Naive B cell (primary cell): ENCODE results near the gene KCNMB4. TPM values are rescaled to one million over a fixed set of nuclear protein-coding genes. Genes with fewer than 3 reads are reported as not detected.
A peak's percentile ranks its signal among the peaks of the same experiment; 100 is the strongest.

Source experiments
- ATAC-seq, 2 donors: fragments of 150-1000 bp; cut with Tn5 transposase; 2 replicates each; pipeline ENCODE4 v1.10.0; 2021; ENCODE audit warnings: low read depth in 2 of 2, mild to moderate bottlenecking in 2 of 2, moderate library complexity in 2 of 2
- DNase-seq: peaks from one replicate; pipeline ENCODE4 v3.0.0; 2022
- H3K27ac Mint-ChIP-seq, 6 donors: one replicate each; pipeline ENCODE4 v1.8.0; 2020 to 2022; ENCODE audit warnings: mild to moderate bottlenecking in 6 of 6, mixed read lengths in 6 of 6, moderate library complexity in 5 of 6, inconsistent platforms in 2 of 6
- H3K27me3 Mint-ChIP-seq, 3 donors: one replicate each; pipeline ENCODE4 v1.8.0; 2021 to 2022; ENCODE audit warnings: mixed read lengths in 3 of 3, mild to moderate bottlenecking in 1 of 3
- H3K36me3 Mint-ChIP-seq, 2 donors: one replicate each; pipeline ENCODE4 v1.8.0; 2020 to 2022; ENCODE audit warnings: mixed read lengths in 2 of 2, inconsistent platforms in 1 of 2, mild to moderate bottlenecking in 1 of 2
- H3K4me1 Mint-ChIP-seq, 3 donors: one replicate each; pipeline ENCODE4 v1.8.0; 2020 to 2022; ENCODE audit warnings: mixed read lengths in 3 of 3, inconsistent platforms in 1 of 3, mild to moderate bottlenecking in 1 of 3, moderate library complexity in 1 of 3
- H3K4me3 Mint-ChIP-seq, 8 donors: one replicate each; pipeline ENCODE4 v1.8.0; 2020 to 2022; ENCODE audit warnings: mild to moderate bottlenecking in 8 of 8, mixed read lengths in 8 of 8, moderate library complexity in 8 of 8, inconsistent platforms in 2 of 8
- H3K9me3 Mint-ChIP-seq, 7 donors: one replicate each; pipeline ENCODE4 v1.8.0; 2020 to 2022; ENCODE audit warnings: mixed read lengths in 7 of 7, mild to moderate bottlenecking in 5 of 7, inconsistent platforms in 2 of 7, moderate library complexity in 1 of 7
- polyA plus RNA-seq, 6 donors: library from polyadenylated mRNA; unstranded; fragments of 300-500 nt; fragmentation: Illumina TruSeq; gene quantifications; one replicate each; pipeline ENCODE4 v1.2.3, GENCODE V29; 2021; ENCODE audit warnings: low read depth in 6 of 6

The KCNMB4 gene
- polyA plus RNA-seq, 6 donors from 2014 or later = 0.44 to 1.7 (median 0.75) TPM

GRCh38 chr12:70355972-70356371 lies 10.1 kb upstream of the KCNMB4 start:
- Mint-ChIP-seq H3K27ac (no peak overlapping the region), H3K27me3 (no peaks in the 10 kb centered on the region), H3K4me3 (no peak overlapping the region), H3K36me3 (no peaks in the 10 kb centered on the region), H3K4me1 (peaks cover 0 to 19% (median 0%) of the 10 kb centered on the region in 3 donors), H3K9me3 (no peaks in the 10 kb centered on the region)
- DNase-seq (no peak), ATAC-seq (no peak)

- Mint-ChIP-seq H3K9me3 (no peaks in the 10 kb centered on the region), H3K4me3 (no peak overlapping the region), H3K27me3 (no peaks in the 10 kb centered on the region)
These were observed 6.5 kb upstream of the KCNMB4 start for GRCh38 chr12:70359458-70360197.

GRCh38 chr12:70360218-70360617 lies 5.9 kb upstream of the KCNMB4 start:
- no peaks in the 10 kb centered on the region for H3K27me3 Mint-ChIP-seq
- no peak overlapping the region for H3K4me3 Mint-ChIP-seq
- H3K9me3 Mint-ChIP-seq = no peaks in the 10 kb centered on the region
- no peak overlapping the region for H3K27ac Mint-ChIP-seq
- H3K4me1 Mint-ChIP-seq = peaks cover under 1 to 7% (median 4%) of the 10 kb centered on the region in 3 donors
- DNase-seq (no peak), ATAC-seq (no peak)
- H3K36me3 Mint-ChIP-seq = no peaks in the 10 kb centered on the region

More at GRCh38 chr12:70359458-70360197, 6.5 kb upstream of the KCNMB4 start:
- Mint-ChIP-seq H3K4me1 (peaks cover 0 to 4% (median 0%) of the 10 kb centered on the region in 3 donors), H3K27ac (no peak overlapping the region), H3K36me3 (no peaks in the 10 kb centered on the region)
- ATAC-seq (no peak), DNase-seq (no peak)

GRCh38 chr12:70364695-70365397 lies 1.2 kb upstream of the KCNMB4 start:
- no peaks in the 10 kb centered on the region for H3K9me3 Mint-ChIP-seq
- ATAC-seq = no peak
- H3K4me3 Mint-ChIP-seq = peak overlapping the region; percentile 82 to 99 (median 88)
- peaks cover 14 to 20% (median 18%) of the 10 kb centered on the region in 3 donors for H3K4me1 Mint-ChIP-seq
- peak overlapping the region in 3 of 6 donors; percentile 58 to 78 (median 70) for H3K27ac Mint-ChIP-seq
- no peaks in the 10 kb centered on the region for H3K27me3 Mint-ChIP-seq
- no peaks in the 10 kb centered on the region for H3K36me3 Mint-ChIP-seq
- no peak for DNase-seq

GRCh38 chr12:70365398-70365647 lies 767 bp upstream of the KCNMB4 start:
- no peaks in the 10 kb centered on the region for H3K36me3 Mint-ChIP-seq
- ATAC-seq (no peak), DNase-seq (no peak)
- peak overlapping the region in 4 of 6 donors; percentile 58 to 78 (median 70) for H3K27ac Mint-ChIP-seq
- peaks cover 14 to 20% (median 18%) of the 10 kb centered on the region in 3 donors for H3K4me1 Mint-ChIP-seq
- no peaks in the 10 kb centered on the region for H3K27me3 Mint-ChIP-seq
- H3K4me3 Mint-ChIP-seq = peak overlapping the region; percentile 82 to 99 (median 88)
- H3K9me3 Mint-ChIP-seq = no peaks in the 10 kb centered on the region

- Mint-ChIP-seq H3K4me3 (peak overlapping the region; percentile 93 to 99 (median 96)), H3K27ac (peak overlapping the region; percentile 25 to 91 (median 76)), H3K27me3 (no peaks in the 10 kb centered on the region), H3K4me1 (peaks cover 14 to 20% (median 18%) of the 10 kb centered on the region in 3 donors), H3K36me3 (no peaks in the 10 kb centered on the region), H3K9me3 (no peaks in the 10 kb centered on the region)
- DNase-seq (peak; percentile 55), ATAC-seq (peak; percentile 53)
These were observed 629 bp downstream of the KCNMB4 start for GRCh38 chr12:70366581-70367257.

GRCh38 chr12:70367258-70368141 lies 1.4 kb downstream of the KCNMB4 start:
- Mint-ChIP-seq H3K27me3 (no peaks in the 10 kb centered on the region), H3K4me3 (peak overlapping the region; percentile 93 to 99 (median 96)), H3K4me1 (peaks cover 14 to 20% (median 18%) of the 10 kb centered on the region in 3 donors), H3K9me3 (peaks cover 0 to 2% (median 0%) of the 10 kb centered on the region in 7 donors), H3K27ac (peak overlapping the region in 5 of 6 donors; percentile 41 to 91 (median 70)), H3K36me3 (peaks cover 0 to 3% of the 10 kb centered on the region in 2 donors)
- ATAC-seq (no peak), DNase-seq (no peak)

- no peak overlapping the region for H3K4me3 Mint-ChIP-seq
- no peak overlapping the region for H3K27ac Mint-ChIP-seq
- ATAC-seq = no peak
- no peak for DNase-seq
- H3K4me1 Mint-ChIP-seq = no peaks in the 10 kb centered on the region
- H3K27me3 Mint-ChIP-seq = no peaks in the 10 kb centered on the region
- H3K9me3 Mint-ChIP-seq = peaks cover 0 to 2% (median 0%) of the 10 kb centered on the region in 7 donors
- H3K36me3 Mint-ChIP-seq = peaks cover 5 to 8% of the 10 kb centered on the region in 2 donors
These were observed 6.8 kb downstream of the KCNMB4 start for GRCh38 chr12:70372881-70373280.

- Mint-ChIP-seq H3K4me1 (no peaks in the 10 kb centered on the region), H3K27ac (no peak overlapping the region), H3K27me3 (no peaks in the 10 kb centered on the region), H3K9me3 (peaks cover 0 to 4% (median 2%) of the 10 kb centered on the region in 7 donors), H3K36me3 (peaks cover 4 to 14% of the 10 kb centered on the region in 2 donors), H3K4me3 (no peak overlapping the region)
- DNase-seq = no peak
- no peak for ATAC-seq
These were observed 13.8 kb downstream of the KCNMB4 start for GRCh38 chr12:70379846-70380245.

- ATAC-seq = no peak
- H3K27me3 Mint-ChIP-seq = no peaks in the 10 kb centered on the region
- H3K27ac Mint-ChIP-seq = peak overlapping the region in 1 of 6 donors; percentile 3
These were observed 17.4 kb downstream of the KCNMB4 start for GRCh38 chr12:70383484-70383883.

GRCh38 chr12:70383886-70384285 lies 17.8 kb downstream of the KCNMB4 start:
- Mint-ChIP-seq H3K4me3 (peak overlapping the region in 1 of 8 donors; percentile 18), H3K9me3 (peaks cover 0 to 4% (median 0%) of the 10 kb centered on the region in 7 donors), H3K27me3 (no peaks in the 10 kb centered on the region), H3K4me1 (no peaks in the 10 kb centered on the region), H3K27ac (peak overlapping the region in 1 of 6 donors; percentile 3), H3K36me3 (peaks cover 7 to 9% of the 10 kb centered on the region in 2 donors)
- ATAC-seq (no peak), DNase-seq (no peak)

More at GRCh38 chr12:70383484-70383883, 17.4 kb downstream of the KCNMB4 start:
- no peak overlapping the region for H3K4me3 Mint-ChIP-seq
- no peak for DNase-seq
- H3K36me3 Mint-ChIP-seq = peaks cover 8 to 9% of the 10 kb centered on the region in 2 donors
- peaks cover 0 to 4% (median 0%) of the 10 kb centered on the region in 7 donors for H3K9me3 Mint-ChIP-seq
- no peaks in the 10 kb centered on the region for H3K4me1 Mint-ChIP-seq

- Mint-ChIP-seq H3K4me3 (no peak overlapping the region), H3K4me1 (peaks cover 0 to 10% (median 0%) of the 10 kb centered on the region in 3 donors), H3K9me3 (peaks cover 0 to 14% (median 3%) of the 10 kb centered on the region in 7 donors), H3K27ac (peak overlapping the region in 1 of 6 donors; percentile 22), H3K36me3 (peaks cover 5 to 8% of the 10 kb centered on the region in 2 donors), H3K27me3 (no peaks in the 10 kb centered on the region)
- ATAC-seq (no peak), DNase-seq (no peak)
These were observed 20.7 kb downstream of the KCNMB4 start for GRCh38 chr12:70386771-70387170.
